Adrenal gland (tissue), 5 donors: ENCODE data around the gene SFTA2.

Experiments used
- POLR2A ChIP-seq, 2 donors: fragments of 450-650 bp; IDR thresholded peaks; one replicate each; pipeline ENCODE4 v1.6.1; 2017; ENCODE audit warnings: antibody characterized with exemption in 2 of 2, mild to moderate bottlenecking in 2 of 2, moderate library complexity in 1 of 2
- TF ChIP-seq, protein P1 (sequence below), 6 experiments: fragments of 450-650 bp in 4 of 6; fragments of 200-600 bp in 2 of 6; sonication (generic) in 1 of 6; IDR thresholded peaks; 1 replicate in 5 of 6; 2 replicates in 1 of 6; pipeline versions ENCODE4 v1.5.1 to v1.8.0; 2016 to 2021; ENCODE audit warnings: antibody characterized with exemption in 6 of 6, mild to moderate bottlenecking in 2 of 6, moderate library complexity in 1 of 6
- donor health status: DM: no; HTN: no; CAD: no.

DNA sequence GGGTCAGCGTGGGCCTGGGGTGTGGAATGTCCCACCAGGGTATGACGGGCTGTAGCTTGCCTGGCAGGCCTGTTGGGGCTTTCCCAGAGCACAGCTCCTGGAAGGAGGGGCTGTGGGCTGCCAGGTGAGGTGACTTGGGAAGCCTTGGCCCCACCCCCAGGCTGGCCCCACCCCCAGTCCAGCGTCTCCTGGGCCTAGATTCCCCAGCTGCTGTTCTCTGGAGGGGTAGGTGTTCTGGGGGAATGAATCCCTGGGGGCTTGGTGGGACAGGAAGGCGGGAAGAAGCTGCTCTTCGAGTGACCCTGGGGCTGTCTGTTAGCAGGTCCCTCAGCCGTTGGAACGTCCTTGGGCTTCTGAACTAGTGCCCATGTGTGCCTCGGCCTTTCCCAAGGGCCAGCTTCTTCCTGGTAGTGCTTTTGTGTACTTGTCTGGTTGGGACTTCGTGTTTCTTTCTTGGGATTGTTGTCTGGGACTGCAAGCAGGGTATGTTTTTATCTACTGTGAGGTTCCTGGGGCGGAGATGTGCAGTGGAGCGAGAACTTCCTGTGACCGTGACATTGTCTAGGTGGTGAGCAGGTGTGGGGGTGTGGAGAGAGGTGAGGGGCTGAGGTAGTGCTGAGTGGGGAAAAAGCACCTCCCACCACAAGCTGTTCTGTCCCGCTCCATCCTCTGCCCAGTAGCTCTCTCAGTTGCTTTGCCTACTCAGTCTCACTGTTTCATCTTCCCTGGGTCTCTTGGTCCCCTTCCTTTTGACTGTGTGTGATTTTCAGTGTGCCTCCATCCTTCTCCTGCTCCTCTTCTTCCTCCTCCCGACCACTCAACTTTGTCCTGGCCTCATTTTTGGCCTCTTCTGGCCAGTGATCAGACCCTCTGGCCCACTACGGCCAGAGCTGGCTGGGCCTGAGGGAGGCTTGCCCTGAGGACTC, 48.9 kb downstream of the SFTA2 start:
- TF ChIP-seq POLR2A (IDR thresholded peaks at IDR 0.05), result no peak
- TF ChIP-seq, protein P1, sequence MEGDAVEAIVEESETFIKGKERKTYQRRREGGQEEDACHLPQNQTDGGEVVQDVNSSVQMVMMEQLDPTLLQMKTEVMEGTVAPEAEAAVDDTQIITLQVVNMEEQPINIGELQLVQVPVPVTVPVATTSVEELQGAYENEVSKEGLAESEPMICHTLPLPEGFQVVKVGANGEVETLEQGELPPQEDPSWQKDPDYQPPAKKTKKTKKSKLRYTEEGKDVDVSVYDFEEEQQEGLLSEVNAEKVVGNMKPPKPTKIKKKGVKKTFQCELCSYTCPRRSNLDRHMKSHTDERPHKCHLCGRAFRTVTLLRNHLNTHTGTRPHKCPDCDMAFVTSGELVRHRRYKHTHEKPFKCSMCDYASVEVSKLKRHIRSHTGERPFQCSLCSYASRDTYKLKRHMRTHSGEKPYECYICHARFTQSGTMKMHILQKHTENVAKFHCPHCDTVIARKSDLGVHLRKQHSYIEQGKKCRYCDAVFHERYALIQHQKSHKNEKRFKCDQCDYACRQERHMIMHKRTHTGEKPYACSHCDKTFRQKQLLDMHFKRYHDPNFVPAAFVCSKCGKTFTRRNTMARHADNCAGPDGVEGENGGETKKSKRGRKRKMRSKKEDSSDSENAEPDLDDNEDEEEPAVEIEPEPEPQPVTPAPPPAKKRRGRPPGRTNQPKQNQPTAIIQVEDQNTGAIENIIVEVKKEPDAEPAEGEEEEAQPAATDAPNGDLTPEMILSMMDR (IDR thresholded peaks at IDR 0.05), result no peak
